GM13976 (cell line): ENCODE results near the gene BPI.

Source experiments
- DNase-seq: peaks from one replicate; pipeline ENCODE4 v3.0.0; 2012; ENCODE audit warnings: low spot score
- in situ Hi-C: fragments of 300-500 bp; cut with MboI; formaldehyde crosslinking; loops from one replicate; pipeline ENCODE4 v1.12.0; 2022; ENCODE audit warnings: low sequenced_read_pairs, mixed read lengths, inconsistent platforms; ENCODE audit not compliant: unreplicated experiment
- TF ChIP-seq, protein P1 (sequence below): IDR thresholded peaks from 2 replicates; pipeline ENCODE4 v1.5.1; 2012; ENCODE audit warnings: borderline replicate concordance, mild to moderate bottlenecking; ENCODE audit not compliant: insufficient read depth; ENCODE audit errors: extremely low read depth, missing control alignments, control extremely low read depth

The BPI gene

DNA sequence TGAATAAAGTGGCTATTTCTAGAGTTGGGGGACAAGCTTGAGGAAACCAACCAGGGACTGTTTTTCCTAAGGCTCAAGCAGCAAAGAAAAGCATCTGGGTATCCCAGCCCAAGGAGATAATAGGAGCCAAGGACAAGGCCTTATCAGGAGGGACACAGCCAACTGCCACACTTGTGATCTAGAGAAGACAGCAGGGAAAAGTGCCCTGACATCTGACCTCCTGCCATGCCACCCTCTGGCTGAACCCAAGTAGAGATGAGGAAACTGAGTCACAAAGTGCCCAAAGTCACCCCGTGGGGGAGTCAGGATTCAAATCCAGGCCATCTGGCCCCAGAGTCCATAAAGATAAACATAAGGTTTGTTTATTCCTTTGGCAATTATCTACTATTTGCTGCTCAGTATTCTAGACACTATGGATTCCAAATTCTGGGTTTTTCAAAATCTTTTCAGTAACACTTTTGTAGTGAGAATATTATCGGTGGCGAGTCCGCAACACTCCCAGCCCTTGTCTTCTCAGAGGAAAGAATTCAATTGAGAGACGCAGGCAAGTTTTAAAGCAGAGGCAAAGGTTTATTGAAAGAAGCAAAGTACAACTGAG lies 38.9 kb downstream of the BPI start:
- in situ Hi-C loops, result no loop called here
- TF ChIP-seq, protein P1, sequence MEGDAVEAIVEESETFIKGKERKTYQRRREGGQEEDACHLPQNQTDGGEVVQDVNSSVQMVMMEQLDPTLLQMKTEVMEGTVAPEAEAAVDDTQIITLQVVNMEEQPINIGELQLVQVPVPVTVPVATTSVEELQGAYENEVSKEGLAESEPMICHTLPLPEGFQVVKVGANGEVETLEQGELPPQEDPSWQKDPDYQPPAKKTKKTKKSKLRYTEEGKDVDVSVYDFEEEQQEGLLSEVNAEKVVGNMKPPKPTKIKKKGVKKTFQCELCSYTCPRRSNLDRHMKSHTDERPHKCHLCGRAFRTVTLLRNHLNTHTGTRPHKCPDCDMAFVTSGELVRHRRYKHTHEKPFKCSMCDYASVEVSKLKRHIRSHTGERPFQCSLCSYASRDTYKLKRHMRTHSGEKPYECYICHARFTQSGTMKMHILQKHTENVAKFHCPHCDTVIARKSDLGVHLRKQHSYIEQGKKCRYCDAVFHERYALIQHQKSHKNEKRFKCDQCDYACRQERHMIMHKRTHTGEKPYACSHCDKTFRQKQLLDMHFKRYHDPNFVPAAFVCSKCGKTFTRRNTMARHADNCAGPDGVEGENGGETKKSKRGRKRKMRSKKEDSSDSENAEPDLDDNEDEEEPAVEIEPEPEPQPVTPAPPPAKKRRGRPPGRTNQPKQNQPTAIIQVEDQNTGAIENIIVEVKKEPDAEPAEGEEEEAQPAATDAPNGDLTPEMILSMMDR, result no peak
- no peak for DNase-seq

DNA sequence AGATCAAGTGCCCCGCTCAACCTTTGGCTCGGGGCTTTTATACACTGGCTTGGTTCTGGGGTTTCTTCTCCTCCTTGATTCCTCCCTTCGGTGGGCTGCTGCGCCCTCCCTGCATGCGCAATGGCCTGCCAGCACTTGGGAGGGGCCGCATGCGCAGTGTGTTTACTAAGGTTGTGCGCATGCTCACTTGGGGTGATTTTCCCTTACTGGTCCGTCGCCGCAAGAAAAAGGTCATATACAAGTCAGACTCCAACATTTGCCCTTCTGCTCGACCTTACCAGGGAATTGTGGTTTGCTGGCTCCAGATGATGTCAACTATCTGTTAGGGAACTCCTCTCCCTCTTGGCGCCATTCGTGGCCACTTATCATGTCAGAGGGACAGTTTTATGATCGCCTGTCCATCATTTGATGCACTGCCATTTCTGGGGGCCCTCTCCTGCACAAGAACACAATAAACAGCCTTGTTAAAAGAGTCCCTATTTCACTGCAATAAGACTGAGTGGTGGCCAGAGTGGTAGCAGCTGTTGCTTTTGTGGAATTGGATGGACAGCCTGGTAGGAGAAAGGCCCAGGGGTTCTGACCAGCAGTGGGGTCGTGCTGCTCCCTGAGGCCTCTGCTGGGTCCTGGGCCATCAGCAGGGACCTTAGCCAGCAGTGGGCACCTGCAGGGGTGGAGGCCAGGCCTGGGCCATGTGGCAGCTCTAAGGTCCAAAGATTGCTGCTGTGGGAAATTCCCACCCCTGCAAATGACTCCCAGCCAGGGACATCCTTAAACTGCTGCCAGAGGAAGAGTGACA lies 39.6 kb downstream of the BPI start:
- DNase-seq, result no peak

DNA sequence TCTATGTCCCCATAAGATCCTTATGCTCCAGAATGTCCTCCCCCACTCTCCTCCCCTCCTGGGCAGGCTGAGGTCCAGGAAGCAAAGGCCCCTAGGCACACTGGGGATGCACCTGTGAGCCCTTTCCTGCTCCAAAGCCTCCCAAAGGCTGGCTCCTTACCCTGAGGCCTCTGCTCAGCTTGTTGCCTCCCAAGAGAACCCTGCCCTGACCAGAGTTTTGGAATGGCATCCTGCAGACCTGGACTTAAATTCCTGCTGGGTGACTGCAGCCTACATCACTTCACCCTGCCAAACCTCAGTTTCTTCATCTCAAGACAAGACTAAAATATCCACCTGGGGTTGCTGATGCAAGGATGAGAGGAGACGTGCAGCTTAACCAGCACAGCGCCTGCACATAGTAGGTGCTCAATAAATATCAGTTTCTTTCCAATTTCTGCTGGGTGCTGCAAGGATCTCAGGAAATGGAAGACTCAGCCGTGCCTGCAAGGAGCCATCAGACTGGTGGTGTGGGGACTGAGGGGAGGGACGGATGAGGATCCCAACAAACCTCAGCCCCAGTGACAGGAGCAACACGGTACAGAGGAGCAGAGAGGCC lies 40.2 kb downstream of the BPI start:
- in situ Hi-C loops, result no loop called here
- no peak for DNase-seq
- TF ChIP-seq, protein P1, result no peak

More for the DNA sequence above, 39.6 kb downstream of the BPI start:
- in situ Hi-C loops, result no loop called here
- TF ChIP-seq, protein P1, result no peak

DNA sequence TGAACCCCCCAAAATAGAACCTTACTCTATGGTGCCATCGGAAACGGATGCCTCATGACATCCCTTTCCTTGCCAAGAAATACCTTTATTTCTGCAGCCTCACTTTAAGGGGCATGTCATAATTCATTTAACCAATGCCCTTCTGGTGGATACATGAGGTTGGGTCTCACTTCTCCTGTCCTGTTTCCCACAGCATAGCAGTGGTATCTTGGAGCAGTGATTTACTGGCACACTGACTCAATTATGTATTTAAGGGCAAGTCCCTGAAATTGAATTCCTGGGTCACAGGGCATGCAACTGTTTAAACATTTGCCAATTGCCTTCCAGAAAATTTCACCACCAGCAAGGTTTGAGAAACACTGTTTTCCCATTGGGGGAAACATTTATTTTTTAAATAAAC lies 41.7 kb downstream of the BPI start:
- DNase-seq, result no peak
- TF ChIP-seq, protein P1, result no peak
- in situ Hi-C loops, result no loop called here

DNA sequence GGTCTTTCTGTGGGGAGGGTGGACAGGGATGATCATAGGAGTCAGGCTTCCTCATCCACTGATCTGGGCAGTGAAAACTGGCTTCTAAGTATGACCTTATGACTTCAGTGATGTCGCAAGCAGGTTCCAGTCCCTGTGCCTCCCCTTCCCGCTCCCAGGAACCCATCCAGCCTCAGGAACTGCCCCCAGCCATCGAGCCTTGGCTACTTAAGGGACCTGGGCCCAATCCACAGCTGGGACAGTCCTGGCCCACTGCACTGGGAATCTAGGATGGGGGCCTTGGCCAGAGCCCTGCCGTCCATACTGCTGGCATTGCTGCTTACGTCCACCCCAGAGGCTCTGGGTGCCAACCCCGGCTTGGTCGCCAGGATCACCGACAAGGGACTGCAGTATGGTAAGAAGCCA lies 42.3 kb downstream of the BPI start, which contains the start of gene LBP:
LBP (plus strand) TSS at position 236 of the 405 bp plus-strand sequence; CDS start at position 271, 35 bp downstream.
- no peak for DNase-seq
- in situ Hi-C loops, result no loop called here
- TF ChIP-seq, protein P1, result no peak

DNA sequence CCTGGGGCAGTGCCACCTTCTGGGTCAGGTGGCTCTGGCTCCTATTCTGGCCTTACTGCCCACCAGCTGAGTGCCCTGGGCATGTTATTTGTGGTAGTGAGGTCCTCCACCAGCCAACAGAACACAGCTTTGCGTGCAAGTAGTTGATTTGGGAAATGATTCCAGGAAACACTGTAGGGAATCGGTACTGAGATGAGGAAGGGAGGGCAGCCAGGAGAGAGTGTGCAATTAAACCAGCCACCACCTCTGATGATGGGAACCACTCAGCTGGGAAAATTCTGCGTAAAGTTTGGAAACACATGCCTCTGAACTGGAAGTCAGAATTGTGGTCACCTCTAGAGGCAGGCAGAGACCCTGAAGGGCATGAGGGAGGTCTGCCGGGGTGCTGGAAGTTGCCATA lies 42.8 kb downstream of the BPI start:
- TF ChIP-seq, protein P1, result no peak
- in situ Hi-C loops, result no loop called here
- DNase-seq, result no peak
